HG03159 (cell line): ENCODE data around the gene BMPER.

ENCODE experiments used
- ATAC-seq: cut with Tn5 transposase; IDR thresholded peaks from one replicate; pipeline ENCODE4 v1.9.1; 2021; ENCODE audit warnings: mild to moderate bottlenecking, moderate library complexity; ENCODE audit not compliant: unreplicated experiment

Gene BMPER

GRCh38 chr7:34016876-34017275 is 111.5 kb downstream of the BMPER start:
- ATAC-seq = no peak

GRCh38 chr7:34019301-34019790 is 114.0 kb downstream of the BMPER start:
- ATAC-seq = no peak

GRCh38 chr7:34022626-34023025 is 117.3 kb downstream of the BMPER start:
- ATAC-seq = no peak

GRCh38 chr7:34025600-34025999 is 120.3 kb downstream of the BMPER start:
- ATAC-seq = no peak

GRCh38 chr7:34026481-34027190 is 121.3 kb downstream of the BMPER start:
- no peak for ATAC-seq

GRCh38 chr7:34031156-34031555 is 125.8 kb downstream of the BMPER start:
- ATAC-seq = no peak

- ATAC-seq = no peak
Measured at GRCh38 chr7:34034728-34035127, 129.4 kb downstream of the BMPER start.

- no peak for ATAC-seq
Measured at GRCh38 chr7:34036051-34036920, 130.9 kb downstream of the BMPER start.

- no peak for ATAC-seq
Measured at GRCh38 chr7:34036972-34037792, 131.8 kb downstream of the BMPER start.

GRCh38 chr7:34038816-34039470 is 133.6 kb downstream of the BMPER start:
- ATAC-seq = no peak

- no peak for ATAC-seq
Measured at GRCh38 chr7:34041707-34042106, 136.4 kb downstream of the BMPER start.

GRCh38 chr7:34042406-34042805 is 137.1 kb downstream of the BMPER start:
- no peak for ATAC-seq

- ATAC-seq = no peak
Measured at GRCh38 chr7:34043461-34044305, 138.3 kb downstream of the BMPER start.

GRCh38 chr7:34044306-34044643 is 138.9 kb downstream of the BMPER start:
- ATAC-seq = no peak

GRCh38 chr7:34044734-34045353 is 139.5 kb downstream of the BMPER start:
- ATAC-seq = no peak

- no peak for ATAC-seq
Measured at GRCh38 chr7:34048445-34048844, 143.1 kb downstream of the BMPER start.

GRCh38 chr7:34054075-34054474 is 148.7 kb downstream of the BMPER start:
- no peak for ATAC-seq

- ATAC-seq = no peak
Measured at GRCh38 chr7:34057136-34057535, 151.8 kb downstream of the BMPER start.

- no peak for ATAC-seq
Measured at GRCh38 chr7:34057956-34058355, 152.6 kb downstream of the BMPER start.

GRCh38 chr7:34058801-34059135 is 153.4 kb downstream of the BMPER start:
- ATAC-seq = no peak
